VCaP (cell line): ENCODE results near the gene ZFYVE28.

ENCODE experiments used
- H3K27ac ChIP-seq: fragments of 450-650 bp; 2 replicates; pipeline ENCODE4 v1.5.1; 2017
- CTCF ChIP-seq: fragments of 450-650 bp; conservative IDR thresholded peaks from 2 replicates; pipeline ENCODE4 v1.5.1; 2017; ENCODE audit warnings: mild to moderate bottlenecking, moderate library complexity

Gene ZFYVE28

GRCh38 chr4:2253160-2254084 is 165.0 kb downstream of the ZFYVE28 start:
- no peak for TF ChIP-seq CTCF
- H3K27ac ChIP-seq: no peak overlapping the region

- H3K27ac ChIP-seq: no peak overlapping the region
- TF ChIP-seq CTCF: no peak
These were observed 165.8 kb downstream of the ZFYVE28 start for GRCh38 chr4:2252530-2253091.

GRCh38 chr4:2251795-2252529 is 166.5 kb downstream of the ZFYVE28 start:
- H3K27ac ChIP-seq: no peak overlapping the region
- TF ChIP-seq CTCF: no peak

- no peak for TF ChIP-seq CTCF
- no peak overlapping the region for H3K27ac ChIP-seq
These were observed 167.2 kb downstream of the ZFYVE28 start for GRCh38 chr4:2251073-2251794.

- no peak overlapping the region for H3K27ac ChIP-seq
- TF ChIP-seq CTCF: no peak
These were observed 167.9 kb downstream of the ZFYVE28 start for GRCh38 chr4:2250357-2251072.

GRCh38 chr4:2249526-2250356 is 168.7 kb downstream of the ZFYVE28 start:
- no peak overlapping the region for H3K27ac ChIP-seq
- no peak for TF ChIP-seq CTCF
